Skeletal muscle satellite cell (primary cell): ENCODE measurements around the gene TMEM154.

Source experiments
- H3K27me3 ChIP-seq: 2 replicates; pipeline ENCODE4 v1.7.0; 2013; ENCODE audit warnings: low read length; ENCODE audit not compliant: control insufficient read depth, insufficient read depth
- H3K36me3 ChIP-seq: 2 replicates; pipeline ENCODE4 v1.7.0; 2013; ENCODE audit warnings: mild to moderate bottlenecking, control low read depth, low read length; ENCODE audit not compliant: insufficient read depth
- H3K4me1 ChIP-seq: 2 replicates; pipeline ENCODE4 v1.7.0; 2013; ENCODE audit warnings: low read length; ENCODE audit not compliant: control insufficient read depth, insufficient read depth
- H3K4me2 ChIP-seq: 2 replicates; pipeline ENCODE4 v1.7.0; 2013; ENCODE audit warnings: mild to moderate bottlenecking, low read length
- H3K4me3 ChIP-seq: 2 replicates; pipeline ENCODE4 v1.7.0; 2013; ENCODE audit warnings: low read length
- H3K9ac ChIP-seq: 2 replicates; pipeline ENCODE4 v1.7.0; 2013; ENCODE audit warnings: mild to moderate bottlenecking, low read depth, low read length, moderate library complexity
- H3K9me3 ChIP-seq: replicated peaks from 2 replicates; pipeline ENCODE4 v1.7.0; 2013; ENCODE audit warnings: mild to moderate bottlenecking, control low read depth, low read length

Gene TMEM154

DNA sequence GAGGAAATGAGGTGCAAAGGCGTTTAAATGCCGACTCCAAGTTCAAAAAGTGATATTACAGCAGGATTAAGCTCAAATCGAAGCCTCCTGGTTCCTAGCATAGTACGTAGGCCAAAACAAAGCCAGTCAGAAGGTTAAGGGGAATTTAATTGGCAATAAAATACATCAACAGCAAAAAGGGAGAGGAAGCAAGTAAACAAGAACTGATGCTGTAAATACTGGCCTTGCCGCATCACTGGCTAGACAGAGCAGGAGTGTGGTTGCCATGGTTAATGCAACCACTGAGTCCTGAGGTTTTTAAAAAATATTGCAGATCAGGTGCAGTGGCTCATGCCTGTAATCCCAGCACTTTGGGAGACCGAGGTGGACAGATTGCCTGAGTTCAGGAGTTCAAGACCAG is 80.7 kb downstream of the TMEM154 start:
- Histone ChIP-seq H3K36me3 (no peaks in the 10 kb centered on the region), H3K9me3 (no peaks in the 10 kb centered on the region), H3K9ac (no peak overlapping the region), H3K4me1 (no peaks in the 10 kb centered on the region), H3K4me2 (no peak overlapping the region), H3K4me3 (no peak overlapping the region), H3K27me3 (peaks cover 17% of the 10 kb centered on the region)

DNA sequence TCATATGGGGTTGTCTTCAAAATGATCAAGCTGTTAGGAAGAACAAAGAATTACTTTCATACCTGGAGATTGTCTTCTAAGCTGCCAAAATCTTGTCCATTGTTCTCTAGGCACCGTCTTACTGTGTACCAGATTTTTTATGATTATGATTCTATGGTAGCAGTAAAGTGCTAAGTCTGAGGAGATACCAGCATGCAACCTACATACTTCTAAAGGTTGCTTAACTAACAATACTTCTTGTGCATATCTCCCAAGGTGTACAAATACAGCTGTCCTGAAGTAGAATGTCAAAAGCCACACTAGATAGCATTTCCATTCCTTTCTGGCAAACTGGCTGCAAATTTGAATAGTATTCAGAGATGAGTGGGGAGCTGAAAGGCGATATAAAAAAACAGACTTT is 81.3 kb downstream of the TMEM154 start:
- Histone ChIP-seq H3K27me3 (peaks cover 11% of the 10 kb centered on the region), H3K36me3 (no peaks in the 10 kb centered on the region), H3K4me2 (no peak overlapping the region), H3K9ac (no peak overlapping the region), H3K4me3 (no peak overlapping the region), H3K4me1 (no peaks in the 10 kb centered on the region), H3K9me3 (no peaks in the 10 kb centered on the region)

DNA sequence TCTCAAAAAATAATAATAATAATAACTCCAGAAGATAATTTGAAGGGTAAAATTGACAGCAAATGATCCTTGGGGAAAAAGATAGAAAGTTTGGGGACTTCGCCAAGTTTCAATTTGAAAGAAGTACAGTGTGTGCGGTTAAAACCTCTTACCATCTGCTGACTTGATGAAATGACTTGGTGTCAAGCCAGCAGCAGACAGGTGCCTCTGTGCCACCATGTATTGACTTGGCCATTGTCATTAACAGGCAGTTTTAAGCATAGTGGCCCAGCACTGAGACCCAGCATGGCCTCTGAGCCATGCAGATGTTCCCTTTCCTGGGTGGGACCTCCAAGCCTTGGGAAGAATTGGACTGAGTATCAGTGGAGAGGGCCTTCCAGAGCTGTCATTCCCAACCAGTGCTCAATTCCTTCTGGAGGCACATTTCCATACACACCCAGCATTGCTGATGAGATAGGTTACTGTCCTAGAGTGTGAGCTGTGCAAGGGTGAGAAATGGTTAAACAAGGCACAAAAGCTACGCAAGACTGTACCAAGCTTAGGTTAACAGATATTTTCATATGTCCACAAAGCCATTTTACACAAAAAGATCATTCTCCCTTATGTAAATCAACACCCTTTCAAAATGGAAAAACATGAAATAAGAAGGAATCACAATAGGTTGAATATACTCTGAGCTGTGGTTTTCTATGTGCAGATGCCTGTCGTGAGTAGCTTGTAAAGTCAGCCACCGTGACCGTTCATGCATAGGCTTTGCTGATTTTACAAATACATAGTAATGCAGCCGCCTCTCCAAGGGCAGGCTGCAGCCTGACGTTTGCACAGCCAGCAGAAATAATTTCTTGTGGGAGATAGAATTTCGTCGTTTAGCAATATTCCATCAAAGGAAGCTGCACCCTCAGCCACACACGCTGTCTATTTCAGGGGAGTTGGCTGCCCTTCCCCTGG is 84.5 kb downstream of the TMEM154 start:
- Histone ChIP-seq H3K4me2 (no peak overlapping the region), H3K9me3 (no peaks in the 10 kb centered on the region), H3K9ac (no peak overlapping the region), H3K36me3 (no peaks in the 10 kb centered on the region), H3K27me3 (no peaks in the 10 kb centered on the region), H3K4me3 (no peak overlapping the region), H3K4me1 (peaks cover 7% of the 10 kb centered on the region)

DNA sequence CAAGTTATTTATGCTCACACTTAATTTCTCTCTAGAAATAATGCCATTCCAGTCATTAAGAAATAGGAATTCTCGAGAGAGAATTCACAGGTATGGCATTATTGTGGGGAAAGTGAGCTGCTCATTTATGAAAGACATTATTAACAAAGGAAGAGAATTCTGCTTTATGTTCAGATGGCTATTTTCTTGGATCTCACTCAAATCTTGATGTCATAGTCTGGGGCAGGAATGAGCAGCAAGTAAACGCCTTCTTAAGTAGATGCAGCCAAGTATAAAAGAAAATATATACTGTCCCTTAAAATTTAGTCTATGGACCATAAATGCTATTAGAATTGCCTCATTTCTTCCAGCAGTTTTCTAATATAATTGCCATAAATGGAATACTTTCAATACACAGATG is 85.7 kb downstream of the TMEM154 start:
- Histone ChIP-seq H3K9ac (no peak overlapping the region), H3K4me1 (peaks cover 13% of the 10 kb centered on the region), H3K4me3 (no peak overlapping the region), H3K9me3 (no peaks in the 10 kb centered on the region), H3K4me2 (no peak overlapping the region), H3K36me3 (no peaks in the 10 kb centered on the region), H3K27me3 (no peaks in the 10 kb centered on the region)

DNA sequence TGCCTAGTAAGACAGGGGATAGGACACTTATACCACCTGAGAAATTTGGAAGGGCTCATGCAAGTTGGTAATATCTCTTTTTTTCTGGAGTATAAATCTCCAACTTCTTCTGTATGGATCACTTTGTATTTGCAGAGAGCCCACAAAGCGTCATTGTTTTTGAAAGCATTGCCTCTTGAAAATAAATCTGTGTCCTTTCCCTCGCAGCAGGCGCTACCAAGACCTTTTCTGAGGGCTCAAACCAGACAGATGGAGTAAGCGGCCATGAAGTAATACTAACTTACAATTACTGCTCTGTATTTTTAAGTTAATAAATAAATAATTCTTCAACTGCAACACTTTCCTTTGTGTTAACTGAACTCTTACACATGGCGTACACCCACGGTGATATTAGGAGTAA is 87.9 kb downstream of the TMEM154 start:
- Histone ChIP-seq H3K27me3 (no peaks in the 10 kb centered on the region), H3K4me3 (no peak overlapping the region), H3K4me1 (peaks cover 13% of the 10 kb centered on the region), H3K36me3 (no peaks in the 10 kb centered on the region), H3K9ac (no peak overlapping the region), H3K9me3 (no peaks in the 10 kb centered on the region), H3K4me2 (peak overlapping the region; percentile 58)

DNA sequence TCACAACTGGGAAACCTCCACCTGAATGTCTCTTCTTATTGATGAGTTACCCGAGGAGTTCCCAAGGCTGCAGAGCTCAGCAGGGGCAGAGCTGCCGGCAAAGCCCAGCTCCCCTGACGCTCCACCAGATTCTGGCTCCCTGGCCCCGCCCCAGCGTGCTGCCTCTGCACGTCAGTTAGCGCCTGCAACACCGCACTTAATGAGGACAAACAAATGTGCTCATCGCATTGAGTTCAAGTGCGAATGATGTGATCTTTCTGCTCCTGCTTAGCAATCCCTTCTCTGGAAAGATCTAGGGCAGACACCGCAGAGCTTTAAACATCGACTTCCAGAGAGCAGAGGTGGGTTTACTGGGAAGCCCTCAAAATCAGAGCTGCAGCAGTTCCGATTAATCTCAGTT is 88.4 kb downstream of the TMEM154 start:
- Histone ChIP-seq H3K27me3 (no peaks in the 10 kb centered on the region), H3K4me2 (peak overlapping the region; percentile 58), H3K36me3 (no peaks in the 10 kb centered on the region), H3K9me3 (no peaks in the 10 kb centered on the region), H3K9ac (no peak overlapping the region), H3K4me3 (no peak overlapping the region), H3K4me1 (peaks cover 13% of the 10 kb centered on the region)

DNA sequence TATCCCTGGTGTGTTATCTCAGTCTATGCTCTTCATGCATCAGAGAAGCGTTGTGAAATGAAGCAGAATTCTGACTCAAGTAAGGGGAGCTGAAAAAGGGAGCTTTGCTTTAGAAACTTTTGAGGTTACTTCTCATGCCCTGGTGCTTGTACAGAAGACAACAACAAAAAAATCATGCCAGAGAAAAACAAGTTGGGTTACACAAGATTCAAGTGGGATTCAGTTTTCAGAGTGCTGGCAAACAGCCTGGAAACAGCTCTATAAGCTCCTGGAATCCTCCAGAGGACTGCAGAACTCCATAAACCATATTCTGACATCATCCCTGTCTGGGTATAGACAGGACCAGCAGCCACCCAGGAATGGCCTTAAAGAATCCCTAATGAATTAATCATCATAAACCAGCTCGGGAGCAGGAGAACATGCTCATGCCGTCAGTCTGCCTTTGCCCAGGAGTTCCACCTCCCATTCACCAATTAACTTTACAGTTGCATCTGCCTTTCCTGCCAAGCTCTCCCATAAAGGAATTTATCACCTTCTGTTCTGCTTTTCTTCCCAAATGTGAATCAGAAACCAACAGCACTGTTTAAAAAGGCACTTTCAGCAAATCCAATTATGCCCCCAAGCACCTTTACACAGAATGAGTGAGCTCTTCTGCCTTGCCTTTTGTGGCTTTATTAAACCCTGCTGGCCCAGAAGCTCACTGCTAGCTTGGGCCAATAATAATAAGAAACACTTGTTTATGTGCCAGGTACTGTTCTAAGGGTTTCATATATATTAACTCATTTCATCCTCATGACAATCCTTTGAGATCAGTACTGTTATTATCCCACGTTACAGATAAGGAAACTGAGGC is 89.4 kb downstream of the TMEM154 start:
- Histone ChIP-seq H3K4me1 (peaks cover 13% of the 10 kb centered on the region), H3K4me3 (no peak overlapping the region), H3K9me3 (no peaks in the 10 kb centered on the region), H3K36me3 (no peaks in the 10 kb centered on the region), H3K27me3 (no peaks in the 10 kb centered on the region), H3K9ac (no peak overlapping the region), H3K4me2 (peak overlapping the region; percentile 1)

DNA sequence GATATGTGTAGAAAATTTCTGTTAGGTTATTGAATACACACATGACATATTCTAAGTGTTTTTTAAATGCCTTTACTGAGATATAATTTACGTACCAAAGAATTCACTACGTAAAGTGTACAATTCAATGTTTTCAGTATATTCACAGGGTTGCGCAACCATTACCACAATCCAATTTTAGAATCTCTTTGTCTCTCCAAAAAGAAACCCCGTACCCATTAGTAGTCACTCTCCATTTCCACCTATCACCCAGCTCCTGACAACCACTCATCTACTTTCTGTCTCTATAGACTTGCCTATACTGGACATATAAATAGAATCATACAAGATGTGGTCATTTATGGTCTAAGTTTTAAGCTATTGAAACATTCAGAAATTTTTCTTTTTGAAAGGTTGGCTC is 90.9 kb downstream of the TMEM154 start:
- H3K9ac ChIP-seq: no peak overlapping the region
- no peaks in the 10 kb centered on the region for H3K36me3 ChIP-seq
- no peak overlapping the region for H3K4me2 ChIP-seq
- no peak overlapping the region for H3K4me3 ChIP-seq
- H3K9me3 ChIP-seq: no peaks in the 10 kb centered on the region
- no peaks in the 10 kb centered on the region for H3K27me3 ChIP-seq
- H3K4me1 ChIP-seq: peaks cover 13% of the 10 kb centered on the region

DNA sequence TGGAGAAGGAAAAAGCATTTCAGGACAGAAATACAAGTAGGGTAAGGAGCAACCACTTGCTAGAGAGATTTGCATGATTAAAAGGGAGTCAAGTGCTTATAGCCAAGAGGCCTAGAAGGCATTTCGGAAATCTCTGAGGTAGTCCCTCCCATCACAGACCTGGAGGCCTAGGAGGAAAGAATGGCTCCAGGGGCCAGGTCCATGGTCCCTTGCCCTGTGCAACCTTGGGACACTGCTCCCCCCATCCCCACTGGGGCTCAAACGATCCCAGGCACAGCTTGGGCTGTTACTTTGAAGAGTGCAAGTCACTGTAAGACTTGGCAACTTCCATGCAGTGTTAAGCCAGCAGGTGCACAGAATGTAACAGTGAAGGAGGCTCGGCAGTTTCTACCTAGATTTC is 92.7 kb downstream of the TMEM154 start:
- no peak overlapping the region for H3K4me3 ChIP-seq
- peaks cover 13% of the 10 kb centered on the region for H3K4me1 ChIP-seq
- H3K36me3 ChIP-seq: no peaks in the 10 kb centered on the region
- H3K9me3 ChIP-seq: no peaks in the 10 kb centered on the region
- H3K4me2 ChIP-seq: no peak overlapping the region
- peaks cover 6% of the 10 kb centered on the region for H3K27me3 ChIP-seq
- H3K9ac ChIP-seq: no peak overlapping the region

DNA sequence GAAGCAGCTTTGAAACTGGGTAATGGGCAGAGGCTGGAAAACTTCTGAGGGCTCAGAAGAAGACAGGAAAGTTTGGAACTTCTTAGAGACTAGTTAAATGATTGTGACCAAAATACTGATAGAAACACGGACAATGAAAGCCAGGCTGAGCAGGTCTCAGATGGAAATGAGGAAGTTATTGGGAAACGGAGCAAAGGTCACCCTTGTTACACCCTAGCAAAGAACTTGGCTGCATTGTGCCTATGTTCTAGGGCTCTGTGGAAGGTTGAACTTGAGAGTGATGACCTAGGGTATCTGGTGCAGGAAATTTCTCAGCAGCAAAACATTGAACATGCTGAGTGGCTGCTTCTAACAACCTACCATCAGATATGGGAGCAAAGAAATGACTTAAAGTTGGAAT is 93.1 kb downstream of the TMEM154 start:
- Histone ChIP-seq H3K27me3 (peaks cover 6% of the 10 kb centered on the region), H3K9me3 (no peaks in the 10 kb centered on the region)

DNA sequence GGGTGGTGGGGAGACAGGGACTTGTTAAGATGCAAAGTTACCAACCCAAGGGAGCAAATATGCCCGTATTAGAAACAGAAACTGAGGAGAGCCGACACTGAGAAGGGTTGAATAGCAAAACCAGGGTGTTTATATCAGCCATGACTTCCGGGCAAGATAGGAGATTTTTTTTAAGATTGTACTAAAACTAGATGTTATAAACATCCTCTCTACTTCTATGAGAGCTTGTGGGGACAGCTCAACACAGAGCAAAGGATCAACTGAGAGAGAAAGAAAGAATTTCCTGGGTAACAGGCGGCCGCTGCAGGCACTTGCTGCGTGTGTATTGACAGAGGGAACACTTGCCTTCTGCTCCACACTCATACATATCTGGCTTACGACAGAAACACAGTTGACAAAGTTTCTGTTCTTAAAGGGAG is 94.8 kb downstream of the TMEM154 start:
- no peak overlapping the region for H3K9ac ChIP-seq
- H3K27me3 ChIP-seq: peaks cover 6% of the 10 kb centered on the region
- H3K36me3 ChIP-seq: no peaks in the 10 kb centered on the region
- H3K4me2 ChIP-seq: no peak overlapping the region
- H3K9me3 ChIP-seq: no peaks in the 10 kb centered on the region
- H3K4me1 ChIP-seq: peaks cover 5% of the 10 kb centered on the region
- H3K4me3 ChIP-seq: no peak overlapping the region

More for the DNA sequence above, 93.1 kb downstream of the TMEM154 start:
- H3K4me1 ChIP-seq: peaks cover 13% of the 10 kb centered on the region
- no peaks in the 10 kb centered on the region for H3K36me3 ChIP-seq
- no peak overlapping the region for H3K9ac ChIP-seq
- H3K4me3 ChIP-seq: no peak overlapping the region
- H3K4me2 ChIP-seq: no peak overlapping the region
